ENCODE measurements around the gene TTLL3. TPM values are rescaled to one million over a fixed set of nuclear protein-coding genes. Genes with fewer than 3 reads are reported as not detected.

Gene TTLL3
- total and polyA plus RNA-seq, 2 of the 13 experiments (the other 11 are each of a cell fraction or from before 2014, with no cell fraction given): 9.5 to 51.2 TPM

DNA sequence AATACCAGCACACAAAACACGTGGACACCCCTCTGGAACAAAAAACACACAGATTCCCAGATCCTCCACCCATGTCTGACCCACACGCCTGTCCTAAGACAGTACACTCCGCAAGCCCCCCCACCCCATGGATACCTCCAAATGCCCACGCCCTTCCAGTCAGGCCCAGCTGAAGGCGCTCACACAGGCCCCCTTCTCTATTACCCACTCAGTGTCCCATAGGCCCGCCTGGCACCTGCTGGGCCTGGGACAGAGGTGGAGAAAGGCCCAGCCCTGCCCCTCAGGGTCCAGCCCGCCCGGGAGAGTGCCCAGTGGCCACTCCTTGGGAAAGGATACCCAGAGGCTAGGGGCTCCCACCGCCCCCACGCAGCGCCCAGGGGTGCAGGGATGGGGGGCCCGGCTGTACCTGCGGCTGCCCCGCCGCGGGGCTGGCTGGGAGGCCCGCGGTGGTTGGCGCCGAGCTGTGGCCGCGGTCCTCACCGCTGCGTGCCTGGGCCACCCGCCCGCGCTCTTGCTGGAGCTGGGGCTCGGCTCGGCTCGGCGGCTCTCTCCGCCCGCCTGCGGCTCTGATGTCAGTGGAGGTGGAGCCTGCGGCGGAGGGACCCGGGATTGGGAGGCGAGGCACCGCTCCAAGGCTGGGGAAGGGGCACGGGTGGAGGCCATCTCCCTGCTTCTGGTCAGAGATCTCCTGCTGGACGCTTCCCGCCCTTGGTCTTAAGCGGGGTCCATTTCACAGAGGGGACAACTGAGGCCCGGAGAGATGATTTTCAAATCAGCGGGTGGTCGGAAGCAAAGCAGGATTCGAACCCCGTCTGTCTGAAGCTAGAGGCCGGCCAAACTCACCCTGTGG is 40.4 kb upstream of the TTLL3 start, which contains the start of gene CAMK1 (continued):
- TF ChIP-seq SOX5 (CRISPR knock-in tag; IDR thresholded peaks at IDR 0.05; ENCODE audit: borderline replicate concordance): no peak
- TF ChIP-seq, protein P1, sequence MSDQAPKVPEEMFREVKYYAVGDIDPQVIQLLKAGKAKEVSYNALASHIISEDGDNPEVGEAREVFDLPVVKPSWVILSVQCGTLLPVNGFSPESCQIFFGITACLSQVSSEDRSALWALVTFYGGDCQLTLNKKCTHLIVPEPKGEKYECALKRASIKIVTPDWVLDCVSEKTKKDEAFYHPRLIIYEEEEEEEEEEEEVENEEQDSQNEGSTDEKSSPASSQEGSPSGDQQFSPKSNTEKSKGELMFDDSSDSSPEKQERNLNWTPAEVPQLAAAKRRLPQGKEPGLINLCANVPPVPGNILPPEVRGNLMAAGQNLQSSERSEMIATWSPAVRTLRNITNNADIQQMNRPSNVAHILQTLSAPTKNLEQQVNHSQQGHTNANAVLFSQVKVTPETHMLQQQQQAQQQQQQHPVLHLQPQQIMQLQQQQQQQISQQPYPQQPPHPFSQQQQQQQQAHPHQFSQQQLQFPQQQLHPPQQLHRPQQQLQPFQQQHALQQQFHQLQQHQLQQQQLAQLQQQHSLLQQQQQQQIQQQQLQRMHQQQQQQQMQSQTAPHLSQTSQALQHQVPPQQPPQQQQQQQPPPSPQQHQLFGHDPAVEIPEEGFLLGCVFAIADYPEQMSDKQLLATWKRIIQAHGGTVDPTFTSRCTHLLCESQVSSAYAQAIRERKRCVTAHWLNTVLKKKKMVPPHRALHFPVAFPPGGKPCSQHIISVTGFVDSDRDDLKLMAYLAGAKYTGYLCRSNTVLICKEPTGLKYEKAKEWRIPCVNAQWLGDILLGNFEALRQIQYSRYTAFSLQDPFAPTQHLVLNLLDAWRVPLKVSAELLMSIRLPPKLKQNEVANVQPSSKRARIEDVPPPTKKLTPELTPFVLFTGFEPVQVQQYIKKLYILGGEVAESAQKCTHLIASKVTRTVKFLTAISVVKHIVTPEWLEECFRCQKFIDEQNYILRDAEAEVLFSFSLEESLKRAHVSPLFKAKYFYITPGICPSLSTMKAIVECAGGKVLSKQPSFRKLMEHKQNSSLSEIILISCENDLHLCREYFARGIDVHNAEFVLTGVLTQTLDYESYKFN (CRISPR knock-in tag; conservative IDR thresholded peaks at IDR 0.05): no peak
- no peak for TF ChIP-seq SP5 (CRISPR knock-in tag; IDR thresholded peaks at IDR 0.05; ENCODE audit: borderline replicate concordance, low read depth)
- TF ChIP-seq NONO (IDR thresholded peaks at IDR 0.05): no peak
- TF ChIP-seq NONO (CRISPR knock-in tag; conservative IDR thresholded peaks at IDR 0.05): peak; percentile 49; the same call in 1 of the 2 replicates
- no peak for TF ChIP-seq ZNF607 (CRISPR knock-in tag; IDR thresholded peaks at IDR 0.05; ENCODE audit: borderline replicate concordance)
- TF ChIP-seq SNAI1 (CRISPR knock-in tag; IDR thresholded peaks at IDR 0.05; ENCODE audit: borderline replicate concordance): no peak; the same call in 1 of the 2 replicates
- TF ChIP-seq NCOA5 (CRISPR knock-in tag; IDR thresholded peaks at IDR 0.05): no peak
- peak; percentile 23 for TF ChIP-seq CBX1 (IDR thresholded peaks at IDR 0.05; ENCODE audit: low read depth)
- TF ChIP-seq ELF4 (CRISPR knock-in tag; IDR thresholded peaks at IDR 0.05; ENCODE audit: borderline replicate concordance): no peak
- TF ChIP-seq ZNF446 (CRISPR knock-in tag; IDR thresholded peaks at IDR 0.05): no peak
- TF ChIP-seq ZNF326 (CRISPR knock-in tag; IDR thresholded peaks at IDR 0.05; ENCODE audit: borderline replicate concordance): no peak
- TF ChIP-seq, protein P2, sequence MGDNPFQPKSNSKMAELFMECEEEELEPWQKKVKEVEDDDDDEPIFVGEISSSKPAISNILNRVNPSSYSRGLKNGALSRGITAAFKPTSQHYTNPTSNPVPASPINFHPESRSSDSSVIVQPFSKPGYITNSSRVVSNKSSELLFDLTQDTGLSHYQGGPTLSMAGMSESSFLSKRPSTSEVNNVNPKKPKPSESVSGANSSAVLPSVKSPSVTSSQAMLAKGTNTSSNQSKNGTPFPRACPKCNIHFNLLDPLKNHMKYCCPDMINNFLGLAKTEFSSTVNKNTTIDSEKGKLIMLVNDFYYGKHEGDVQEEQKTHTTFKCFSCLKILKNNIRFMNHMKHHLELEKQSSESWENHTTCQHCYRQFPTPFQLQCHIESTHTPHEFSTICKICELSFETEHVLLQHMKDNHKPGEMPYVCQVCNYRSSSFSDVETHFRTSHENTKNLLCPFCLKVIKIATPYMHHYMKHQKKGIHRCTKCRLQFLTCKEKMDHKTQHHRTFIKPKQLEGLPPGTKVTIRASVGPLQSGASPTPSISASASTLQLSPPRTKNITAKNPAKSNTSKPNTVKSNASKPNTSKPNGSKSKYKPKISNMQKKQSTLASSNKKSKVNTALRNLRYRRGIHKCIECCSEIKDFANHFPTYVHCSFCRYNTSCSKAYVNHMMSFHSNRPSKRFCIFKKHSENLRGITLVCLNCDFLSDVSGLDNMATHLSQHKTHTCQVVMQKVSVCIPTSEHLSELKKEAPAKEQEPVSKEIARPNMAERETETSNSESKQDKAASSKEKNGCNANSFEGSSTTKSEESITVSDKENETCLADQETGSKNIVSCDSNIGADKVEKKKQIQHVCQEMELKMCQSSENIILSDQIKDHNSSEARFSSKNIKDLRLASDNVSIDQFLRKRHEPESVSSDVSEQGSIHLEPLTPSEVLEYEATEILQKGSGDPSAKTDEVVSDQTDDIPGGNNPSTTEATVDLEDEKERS (CRISPR knock-in tag; IDR thresholded peaks at IDR 0.05): no peak; the same call in 1 of the 2 replicates
- peak; percentile 61; the same call in 1 of the 2 replicates for TF ChIP-seq SAP130 (CRISPR knock-in tag; IDR thresholded peaks at IDR 0.05; ENCODE audit: low read depth)
- no peak for TF ChIP-seq GPN1 (CRISPR knock-in tag; IDR thresholded peaks at IDR 0.05; ENCODE audit: borderline replicate concordance)
- TF ChIP-seq BRD4 (CRISPR knock-in tag; IDR thresholded peaks at IDR 0.05): no peak
- TF ChIP-seq, protein P3, sequence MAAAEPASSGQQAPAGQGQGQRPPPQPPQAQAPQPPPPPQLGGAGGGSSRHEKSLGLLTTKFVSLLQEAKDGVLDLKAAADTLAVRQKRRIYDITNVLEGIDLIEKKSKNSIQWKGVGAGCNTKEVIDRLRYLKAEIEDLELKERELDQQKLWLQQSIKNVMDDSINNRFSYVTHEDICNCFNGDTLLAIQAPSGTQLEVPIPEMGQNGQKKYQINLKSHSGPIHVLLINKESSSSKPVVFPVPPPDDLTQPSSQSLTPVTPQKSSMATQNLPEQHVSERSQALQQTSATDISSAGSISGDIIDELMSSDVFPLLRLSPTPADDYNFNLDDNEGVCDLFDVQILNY (CRISPR knock-in tag; conservative IDR thresholded peaks at IDR 0.05): no peak
- TF ChIP-seq, protein P4, sequence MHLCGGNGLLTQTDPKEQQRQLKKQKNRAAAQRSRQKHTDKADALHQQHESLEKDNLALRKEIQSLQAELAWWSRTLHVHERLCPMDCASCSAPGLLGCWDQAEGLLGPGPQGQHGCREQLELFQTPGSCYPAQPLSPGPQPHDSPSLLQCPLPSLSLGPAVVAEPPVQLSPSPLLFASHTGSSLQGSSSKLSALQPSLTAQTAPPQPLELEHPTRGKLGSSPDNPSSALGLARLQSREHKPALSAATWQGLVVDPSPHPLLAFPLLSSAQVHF (CRISPR knock-in tag; IDR thresholded peaks at IDR 0.05): no peak
- TF ChIP-seq, protein P5, sequence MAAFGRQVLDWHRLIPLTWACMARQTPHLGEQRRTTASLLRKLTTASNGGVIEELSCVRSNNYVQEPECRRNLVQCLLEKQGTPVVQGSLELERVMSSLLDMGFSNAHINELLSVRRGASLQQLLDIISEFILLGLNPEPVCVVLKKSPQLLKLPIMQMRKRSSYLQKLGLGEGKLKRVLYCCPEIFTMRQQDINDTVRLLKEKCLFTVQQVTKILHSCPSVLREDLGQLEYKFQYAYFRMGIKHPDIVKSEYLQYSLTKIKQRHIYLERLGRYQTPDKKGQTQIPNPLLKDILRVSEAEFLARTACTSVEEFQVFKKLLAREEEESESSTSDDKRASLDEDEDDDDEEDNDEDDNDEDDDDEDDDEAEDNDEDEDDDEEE (CRISPR knock-in tag; IDR thresholded peaks at IDR 0.05): no peak
- no peak for TF ChIP-seq NKX3-1 (CRISPR knock-in tag; IDR thresholded peaks at IDR 0.05)
- TF ChIP-seq ZNF180 (CRISPR knock-in tag; IDR thresholded peaks at IDR 0.05; ENCODE audit: borderline replicate concordance, low read depth): no peak

Measured in HepG2 (cell line).